GM21723 (cell line): ENCODE results near the gene SEZ6.

Source experiments
- ATAC-seq: cut with Tn5 transposase; IDR thresholded peaks from one replicate; pipeline ENCODE4 v1.9.1; 2021; ENCODE audit warnings: mild to moderate bottlenecking, moderate library complexity; ENCODE audit not compliant: unreplicated experiment

Gene SEZ6, protein sequence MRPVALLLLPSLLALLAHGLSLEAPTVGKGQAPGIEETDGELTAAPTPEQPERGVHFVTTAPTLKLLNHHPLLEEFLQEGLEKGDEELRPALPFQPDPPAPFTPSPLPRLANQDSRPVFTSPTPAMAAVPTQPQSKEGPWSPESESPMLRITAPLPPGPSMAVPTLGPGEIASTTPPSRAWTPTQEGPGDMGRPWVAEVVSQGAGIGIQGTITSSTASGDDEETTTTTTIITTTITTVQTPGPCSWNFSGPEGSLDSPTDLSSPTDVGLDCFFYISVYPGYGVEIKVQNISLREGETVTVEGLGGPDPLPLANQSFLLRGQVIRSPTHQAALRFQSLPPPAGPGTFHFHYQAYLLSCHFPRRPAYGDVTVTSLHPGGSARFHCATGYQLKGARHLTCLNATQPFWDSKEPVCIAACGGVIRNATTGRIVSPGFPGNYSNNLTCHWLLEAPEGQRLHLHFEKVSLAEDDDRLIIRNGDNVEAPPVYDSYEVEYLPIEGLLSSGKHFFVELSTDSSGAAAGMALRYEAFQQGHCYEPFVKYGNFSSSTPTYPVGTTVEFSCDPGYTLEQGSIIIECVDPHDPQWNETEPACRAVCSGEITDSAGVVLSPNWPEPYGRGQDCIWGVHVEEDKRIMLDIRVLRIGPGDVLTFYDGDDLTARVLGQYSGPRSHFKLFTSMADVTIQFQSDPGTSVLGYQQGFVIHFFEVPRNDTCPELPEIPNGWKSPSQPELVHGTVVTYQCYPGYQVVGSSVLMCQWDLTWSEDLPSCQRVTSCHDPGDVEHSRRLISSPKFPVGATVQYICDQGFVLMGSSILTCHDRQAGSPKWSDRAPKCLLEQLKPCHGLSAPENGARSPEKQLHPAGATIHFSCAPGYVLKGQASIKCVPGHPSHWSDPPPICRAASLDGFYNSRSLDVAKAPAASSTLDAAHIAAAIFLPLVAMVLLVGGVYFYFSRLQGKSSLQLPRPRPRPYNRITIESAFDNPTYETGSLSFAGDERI

GRCh38 chr17:29005936-29006511 lies at the start of gene SEZ6:
SEZ6 (minus strand) TSS chr17:29006033; CDS start chr17:29005869, 164 bp downstream.
- no peak for ATAC-seq

GRCh38 chr17:29054835-29055234 lies 49.0 kb upstream of the SEZ6 start:
- no peak for ATAC-seq

DNA sequence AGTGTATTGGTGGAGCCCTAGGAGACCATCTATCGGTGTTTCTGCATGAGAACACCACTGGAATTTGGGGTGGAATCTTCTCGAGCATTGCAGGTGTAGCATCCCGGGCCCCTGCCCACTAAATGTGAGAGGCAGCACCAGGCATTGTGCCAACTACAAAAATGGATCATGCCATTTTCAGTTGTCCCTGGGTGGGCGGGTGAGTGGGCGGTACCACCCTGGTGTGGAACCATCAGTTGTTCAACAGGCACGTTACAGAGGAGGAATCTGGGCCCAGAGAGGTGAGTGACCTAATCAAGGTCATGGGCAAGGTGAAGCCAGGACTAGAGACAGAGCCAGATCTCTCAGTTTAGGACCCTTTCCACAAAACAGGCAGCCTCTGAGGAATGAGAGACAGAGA lies 45.9 kb upstream of the SEZ6 start:
- ATAC-seq, result no peak

GRCh38 chr17:29051194-29051593 lies 45.4 kb upstream of the SEZ6 start:
- ATAC-seq, result no peak

GRCh38 chr17:29050176-29050575 lies 44.3 kb upstream of the SEZ6 start:
- ATAC-seq, result no peak

DNA sequence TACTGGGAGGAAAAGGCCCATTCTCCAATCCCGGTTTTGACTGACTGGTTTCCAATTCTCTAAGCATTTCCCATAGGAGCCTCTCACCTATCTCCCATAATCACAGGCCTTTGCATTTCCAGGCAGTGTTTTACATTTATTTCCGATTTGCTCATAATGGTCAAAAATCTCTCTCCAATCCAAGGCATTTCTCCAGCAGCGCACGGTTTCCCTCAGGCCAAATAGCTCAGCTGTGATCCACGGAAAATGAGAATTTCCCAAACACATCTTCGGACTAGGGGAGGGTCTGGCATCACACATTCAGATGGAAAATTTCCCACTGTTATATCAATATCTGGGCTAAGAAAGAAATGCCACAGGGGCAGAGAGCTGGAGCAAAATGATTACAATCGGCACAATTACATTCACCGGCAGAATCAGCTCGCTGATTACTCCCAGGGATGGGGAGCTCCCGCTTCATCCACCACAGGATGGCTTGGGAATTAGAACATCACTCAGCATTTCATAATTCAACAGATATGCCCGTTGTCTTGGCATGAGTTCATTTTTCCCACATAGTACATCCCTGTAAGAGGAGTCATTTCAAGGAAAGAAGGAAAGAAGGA lies 43.8 kb upstream of the SEZ6 start:
- ATAC-seq, result no peak

- no peak for ATAC-seq
Measured at GRCh38 chr17:29048440-29049368, 42.9 kb upstream of the SEZ6 start.

DNA sequence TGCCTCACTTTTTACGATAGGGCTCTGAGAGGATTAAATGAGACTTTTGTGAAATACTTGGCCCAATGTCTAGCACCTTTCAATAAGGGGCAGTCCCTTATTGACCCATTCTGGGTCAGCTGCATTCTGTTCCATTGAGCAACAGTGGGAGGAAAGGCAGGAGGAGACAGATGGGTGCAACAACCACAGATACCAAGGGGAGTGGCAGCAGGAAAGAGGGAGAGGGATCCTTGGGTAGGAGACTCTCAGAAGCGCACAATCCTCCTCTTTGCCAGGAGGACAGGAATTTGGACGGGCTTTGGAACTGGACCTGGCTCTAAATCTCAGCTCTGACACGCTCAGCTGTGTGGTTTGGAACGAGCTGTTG lies 40.6 kb upstream of the SEZ6 start:
- no peak for ATAC-seq

- ATAC-seq, result no peak
Measured at GRCh38 chr17:29045734-29046472, 40.1 kb upstream of the SEZ6 start.

GRCh38 chr17:29045026-29045425 lies 39.2 kb upstream of the SEZ6 start:
- ATAC-seq, result no peak

- no peak for ATAC-seq
Measured at GRCh38 chr17:29043539-29044145, 37.8 kb upstream of the SEZ6 start.

DNA sequence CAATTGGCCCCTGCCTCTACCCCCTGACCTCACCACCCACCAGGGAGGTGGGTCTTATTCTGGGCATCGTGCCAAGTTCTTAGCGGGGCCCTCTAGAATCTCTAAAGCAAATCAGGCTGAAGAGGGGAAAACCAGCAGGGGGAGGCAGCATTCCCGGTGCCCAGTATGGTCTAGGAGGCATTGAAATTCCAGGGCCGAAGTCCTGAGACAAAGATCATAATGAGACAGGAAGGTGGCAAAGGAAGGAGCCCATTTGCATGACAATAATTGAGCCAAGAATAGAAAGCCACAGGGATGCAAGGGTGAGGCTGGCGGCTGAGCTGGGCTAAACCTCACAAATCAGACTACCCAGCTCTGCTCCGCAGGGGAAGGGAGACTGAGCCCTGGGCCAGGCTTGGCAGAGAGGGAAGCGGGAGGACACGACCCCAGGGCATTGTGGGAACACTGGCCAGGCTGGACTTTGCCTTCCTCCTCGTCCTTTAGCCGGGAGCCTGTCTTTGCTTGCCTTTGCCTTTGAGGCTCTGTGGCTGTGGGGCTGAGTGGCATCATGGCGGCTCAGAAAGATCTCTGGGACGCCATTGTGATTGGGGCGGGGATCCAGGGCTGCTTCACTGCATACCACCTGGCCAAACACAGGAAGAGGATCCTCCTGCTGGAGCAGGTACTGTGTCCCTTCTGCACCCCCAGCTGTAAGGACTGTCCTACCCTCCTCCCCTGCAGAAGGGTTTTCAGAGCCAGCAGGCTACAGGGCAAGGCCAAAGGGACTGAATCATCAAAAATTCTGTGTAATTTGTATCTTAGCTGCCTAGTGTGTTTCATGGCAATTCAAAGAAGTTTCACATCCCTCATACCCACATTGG lies 37.1 kb upstream of the SEZ6 start, which contains the start of gene PIPOX:
Gene PIPOX, plus strand, starts transcription at position 463 of the 860 bp plus-strand sequence. Its CDS starts 85 bp downstream, at position 548.
- ATAC-seq, result no peak

- no peak for ATAC-seq
Measured at GRCh38 chr17:29042026-29042678, 36.3 kb upstream of the SEZ6 start.

GRCh38 chr17:29041571-29041970 lies 35.7 kb upstream of the SEZ6 start:
- no peak for ATAC-seq

GRCh38 chr17:29041091-29041490 lies 35.3 kb upstream of the SEZ6 start:
- ATAC-seq, result no peak

GRCh38 chr17:29039764-29040598 lies 34.1 kb upstream of the SEZ6 start:
- ATAC-seq, result no peak
